Activated CD4-positive, alpha-beta T cell treated with anti-CD3 and anti-CD28 coated beads, Interleukin-2, amount 50 U/mL, for 24 hours (primary cell): ENCODE data around the gene OST4.
"Not testable (repeated sequence)": the region's sequence is repeated elsewhere in the genome, so short reads cannot be mapped to it uniquely, and the experiment has no call there.

Experiments used
- DNase-seq, 2 donors: peaks; one replicate each; pipeline ENCODE4 v3.0.0-alpha.2; 2020; ENCODE audit warnings: low read depth in 1 of 2, low spot score in 1 of 2

OST4 gene

GRCh38 chr2:27080140-27080469, 8.7 kb upstream of the OST4 start:
- no peak for DNase-seq

GRCh38 chr2:27079233-27080139, 8.0 kb upstream of the OST4 start:
- no peak for DNase-seq

GRCh38 chr2:27078267-27079194, 7.1 kb upstream of the OST4 start, which contains the start of gene EMILIN1:
TSS of gene EMILIN1 (plus strand) at chr2:27078615. CDS start at chr2:27079066, 451 bp downstream.
- DNase-seq, result no peak

GRCh38 chr2:27077231-27077630, 5.8 kb upstream of the OST4 start:
- no peak for DNase-seq

- no peak for DNase-seq
These were observed 4.9 kb upstream of the OST4 start for GRCh38 chr2:27076323-27076722.

- DNase-seq, result not testable (repeated sequence)
These were observed 4.1 kb upstream of the OST4 start for GRCh38 chr2:27075566-27075871.

GRCh38 chr2:27074738-27075565, 3.5 kb upstream of the OST4 start:
- peak in 1 of 2 donors; percentile 22 for DNase-seq

GRCh38 chr2:27073782-27074181, 2.3 kb upstream of the OST4 start:
- DNase-seq, result no peak

GRCh38 chr2:27072920-27073319, 1.5 kb upstream of the OST4 start:
- no peak for DNase-seq

GRCh38 chr2:27071990-27072830, 756 bp upstream of the OST4 start:
- no peak for DNase-seq

- no peak for DNase-seq
These were observed 689 bp downstream of the OST4 start for GRCh38 chr2:27070653-27071276.

- DNase-seq, result no peak
These were observed 1.4 kb downstream of the OST4 start for GRCh38 chr2:27069961-27070618.

- no peak for DNase-seq
These were observed 2.0 kb downstream of the OST4 start for GRCh38 chr2:27069436-27069835.

GRCh38 chr2:27067385-27067784, 4.1 kb downstream of the OST4 start:
- no peak for DNase-seq

- DNase-seq, result no peak
These were observed 6.3 kb downstream of the OST4 start for GRCh38 chr2:27065128-27065527.

GRCh38 chr2:27060323-27060722, 11.1 kb downstream of the OST4 start:
- DNase-seq, result no peak

- no peak for DNase-seq
These were observed 12.2 kb downstream of the OST4 start for GRCh38 chr2:27059141-27059820.

GRCh38 chr2:27058210-27058609, 13.2 kb downstream of the OST4 start:
- no peak for DNase-seq

- DNase-seq, result no peak
These were observed 14.3 kb downstream of the OST4 start for GRCh38 chr2:27057184-27057583.
